Prostate gland (tissue), 2 donors: ENCODE measurements around the gene ZBED1. TPM values are rescaled to one million over a fixed set of nuclear protein-coding genes. Genes with fewer than 3 reads are reported as not detected.
"Not testable (repeated sequence)": the region's sequence is repeated elsewhere in the genome, so short reads cannot be mapped to it uniquely, and the experiment has no call there.

Source experiments
- DNase-seq: peaks from one replicate; pipeline ENCODE4 v3.0.0-alpha.2; 2019; ENCODE audit warnings: low spot score
- H3K27ac ChIP-seq, 2 donors: fragments of 200-600 bp; sonication (generic); 2 replicates each; pipeline ENCODE4 v1.5.1; 2017 to 2019
- H3K27me3 ChIP-seq: fragments of 200-600 bp; sonication (generic); replicated peaks from 2 replicates; pipeline ENCODE4 v1.5.1; 2019; ENCODE audit not compliant: insufficient read depth
- H3K36me3 ChIP-seq, 2 donors: fragments of 200-600 bp; sonication (generic); 1 replicate in 1 of 2; 2 replicates in 1 of 2; pipeline versions ENCODE4 v1.5.1 to v1.8.1; 2017 to 2019
- H3K4me1 ChIP-seq: fragments of 200-600 bp; sonication (generic); replicated peaks from 2 replicates; pipeline ENCODE4 v1.5.1; 2019
- H3K4me3 ChIP-seq, 2 donors: fragments of 200-600 bp; sonication (generic); 2 replicates each; pipeline ENCODE4 v1.5.1; 2017 to 2019
- H3K9me3 ChIP-seq: fragments of 200-600 bp; sonication (generic); 2 replicates; pipeline ENCODE4 v1.5.1; 2017
- CTCF ChIP-seq, 4 experiments: fragments of 200-600 bp in 2 of 4; fragments of 450-650 bp in 2 of 4; sonication (generic) in 2 of 4; IDR thresholded peaks; 1 replicate in 3 of 4; 2 replicates in 1 of 4; pipeline ENCODE4 v1.5.1; 2016 to 2019; ENCODE audit warnings: antibody characterized with exemption in 4 of 4, mild to moderate bottlenecking in 2 of 4, moderate library complexity in 2 of 4
- POLR2A ChIP-seq: fragments of 450-650 bp; IDR thresholded peaks from one replicate; pipeline ENCODE4 v1.6.1; 2016; ENCODE audit warnings: antibody characterized with exemption, mild to moderate bottlenecking
- POLR2AphosphoS5 ChIP-seq: sonication (generic); formaldehyde crosslinking; IDR thresholded peaks from one replicate; pipeline ENCODE4 v1.6.1; 2017; ENCODE audit warnings: antibody characterized with exemption
- WGBS: methylation state at CpG from one replicate; pipeline ENCODE4 v1.1.5; 2018; 5-methylcytosine and 5-hydroxymethylcytosine counted together
- intact Hi-C: fragments of 100-400 bp; cut with DNase I; formaldehyde crosslinking; loops from one replicate; pipeline ENCODE4 v1.14.2; 2022
- total RNA-seq, 2 donors: library from RNA; depleted of rRNA; stranded (reverse); fragments of >200 nt; gene quantifications; one replicate each; pipeline ENCODE4 v1.1.0, GENCODE V29; 2016

Gene ZBED1
- total RNA-seq, 2 donors from 2014 or later, result 52.6 to 92.1 TPM

- no peak overlapping the region for H3K4me3 ChIP-seq
- intact Hi-C loops, result no loop called here
- WGBS, result 97% methylated on average over 8 of the region's 8 CpGs
- TF ChIP-seq CTCF (IDR thresholded peaks at IDR 0.05) (no peak), POLR2AphosphoS5 (no peak), POLR2A (no peak)
- no peaks in the 10 kb centered on the region for H3K36me3 ChIP-seq
- H3K27ac ChIP-seq, result no peak overlapping the region
- DNase-seq, result no peak
- H3K27me3 ChIP-seq, result no peaks in the 10 kb centered on the region
- H3K9me3 ChIP-seq, result no peaks in the 10 kb centered on the region
- no peaks in the 10 kb centered on the region for H3K4me1 ChIP-seq
Measured at GRCh38 chrX:2520539-2520938, 19.8 kb upstream of the ZBED1 start.

GRCh38 chrX:2519638-2520037, 18.9 kb upstream of the ZBED1 start:
- H3K27me3 ChIP-seq, DNase-seq, H3K9me3 ChIP-seq, H3K4me3 ChIP-seq, H3K27ac ChIP-seq, H3K36me3 ChIP-seq, intact Hi-C loops, H3K4me1 ChIP-seq: not testable (repeated sequence)
- 84% methylated on average over 3 of the region's 3 CpGs for WGBS

- Histone ChIP-seq H3K4me3 (no peak overlapping the region), H3K36me3 (no peaks in the 10 kb centered on the region), H3K9me3 (no peaks in the 10 kb centered on the region), H3K27ac (no peak overlapping the region), H3K4me1 (no peaks in the 10 kb centered on the region), H3K27me3 (no peaks in the 10 kb centered on the region)
- no peak for DNase-seq
- intact Hi-C loops, result no loop called here
- TF ChIP-seq POLR2A, result no peak
- no peak for TF ChIP-seq POLR2AphosphoS5
- no peak for TF ChIP-seq CTCF (IDR thresholded peaks at IDR 0.05)
- WGBS, result 61% methylated on average over 6 of the region's 6 CpGs
Measured at GRCh38 chrX:2517055-2517454, 16.3 kb upstream of the ZBED1 start.

GRCh38 chrX:2516623-2517022, 15.8 kb upstream of the ZBED1 start:
- no peak for DNase-seq
- intact Hi-C loops, result no loop called here

GRCh38 chrX:2514131-2514530, 13.4 kb upstream of the ZBED1 start:
- no peak overlapping the region for H3K27ac ChIP-seq
- no peaks in the 10 kb centered on the region for H3K4me1 ChIP-seq
- intact Hi-C loops, result no loop called here
- no peak for DNase-seq
- no peak for TF ChIP-seq POLR2AphosphoS5
- TF ChIP-seq CTCF (IDR thresholded peaks at IDR 0.05), result no peak
- no peak for TF ChIP-seq POLR2A
- no peaks in the 10 kb centered on the region for H3K9me3 ChIP-seq
- H3K4me3 ChIP-seq, result no peak overlapping the region
- 60% methylated on average over 5 of the region's 5 CpGs for WGBS
- no peaks in the 10 kb centered on the region for H3K27me3 ChIP-seq
- H3K36me3 ChIP-seq, result no peaks in the 10 kb centered on the region

More at GRCh38 chrX:2516623-2517022, 15.8 kb upstream of the ZBED1 start:
- no peak overlapping the region for H3K4me3 ChIP-seq
- no peaks in the 10 kb centered on the region for H3K27me3 ChIP-seq
- H3K9me3 ChIP-seq, result no peaks in the 10 kb centered on the region
- WGBS, result 82% methylated on average over 5 of the region's 5 CpGs
- H3K27ac ChIP-seq, result no peak overlapping the region
- H3K4me1 ChIP-seq, result no peaks in the 10 kb centered on the region
- TF ChIP-seq POLR2AphosphoS5 (no peak), POLR2A (no peak)
- no peaks in the 10 kb centered on the region for H3K36me3 ChIP-seq

GRCh38 chrX:2513121-2513664, 12.4 kb upstream of the ZBED1 start:
- DNase-seq, result no peak
- 48% methylated on average over 6 of the region's 6 CpGs for WGBS
- H3K36me3 ChIP-seq, result no peaks in the 10 kb centered on the region
- no peaks in the 10 kb centered on the region for H3K27me3 ChIP-seq
- no peaks in the 10 kb centered on the region for H3K9me3 ChIP-seq
- H3K4me1 ChIP-seq, result no peaks in the 10 kb centered on the region
- TF ChIP-seq POLR2A (no peak), CTCF (IDR thresholded peaks at IDR 0.05) (no peak), POLR2AphosphoS5 (no peak)
- intact Hi-C loops, result no loop called here
- no peak overlapping the region for H3K4me3 ChIP-seq
- H3K27ac ChIP-seq, result no peak overlapping the region
